ENCODE data around the gene PDE8A.

PDE8A gene

DNA sequence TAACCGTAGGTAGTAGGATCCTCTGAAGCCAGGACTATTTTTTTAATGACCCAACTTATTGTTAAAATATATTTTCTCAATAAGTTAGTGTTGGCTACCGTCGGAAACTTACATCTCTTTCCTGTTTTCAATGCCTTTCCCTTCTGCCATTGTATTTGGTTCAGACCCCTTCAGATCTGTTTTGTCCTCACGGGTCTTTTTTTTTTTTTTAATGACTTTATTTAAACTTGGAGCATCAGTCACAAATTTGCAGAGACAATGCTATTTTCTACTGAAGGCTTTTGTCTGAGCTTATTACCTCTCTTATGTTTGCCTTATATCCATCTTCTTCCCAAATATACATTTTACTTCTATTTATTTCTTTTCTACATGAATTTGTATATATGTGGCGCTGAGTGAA is 47.6 kb downstream of the PDE8A start:
- H3K4me3 ChIP-seq (ENCODE audit: low read length): no peak overlapping the region
- TF ChIP-seq, protein P1, sequence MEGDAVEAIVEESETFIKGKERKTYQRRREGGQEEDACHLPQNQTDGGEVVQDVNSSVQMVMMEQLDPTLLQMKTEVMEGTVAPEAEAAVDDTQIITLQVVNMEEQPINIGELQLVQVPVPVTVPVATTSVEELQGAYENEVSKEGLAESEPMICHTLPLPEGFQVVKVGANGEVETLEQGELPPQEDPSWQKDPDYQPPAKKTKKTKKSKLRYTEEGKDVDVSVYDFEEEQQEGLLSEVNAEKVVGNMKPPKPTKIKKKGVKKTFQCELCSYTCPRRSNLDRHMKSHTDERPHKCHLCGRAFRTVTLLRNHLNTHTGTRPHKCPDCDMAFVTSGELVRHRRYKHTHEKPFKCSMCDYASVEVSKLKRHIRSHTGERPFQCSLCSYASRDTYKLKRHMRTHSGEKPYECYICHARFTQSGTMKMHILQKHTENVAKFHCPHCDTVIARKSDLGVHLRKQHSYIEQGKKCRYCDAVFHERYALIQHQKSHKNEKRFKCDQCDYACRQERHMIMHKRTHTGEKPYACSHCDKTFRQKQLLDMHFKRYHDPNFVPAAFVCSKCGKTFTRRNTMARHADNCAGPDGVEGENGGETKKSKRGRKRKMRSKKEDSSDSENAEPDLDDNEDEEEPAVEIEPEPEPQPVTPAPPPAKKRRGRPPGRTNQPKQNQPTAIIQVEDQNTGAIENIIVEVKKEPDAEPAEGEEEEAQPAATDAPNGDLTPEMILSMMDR (conservative IDR thresholded peaks at IDR 0.05; ENCODE audit: low read length): no peak
- no peak for DNase-seq (ENCODE audit: low read depth)

DNA sequence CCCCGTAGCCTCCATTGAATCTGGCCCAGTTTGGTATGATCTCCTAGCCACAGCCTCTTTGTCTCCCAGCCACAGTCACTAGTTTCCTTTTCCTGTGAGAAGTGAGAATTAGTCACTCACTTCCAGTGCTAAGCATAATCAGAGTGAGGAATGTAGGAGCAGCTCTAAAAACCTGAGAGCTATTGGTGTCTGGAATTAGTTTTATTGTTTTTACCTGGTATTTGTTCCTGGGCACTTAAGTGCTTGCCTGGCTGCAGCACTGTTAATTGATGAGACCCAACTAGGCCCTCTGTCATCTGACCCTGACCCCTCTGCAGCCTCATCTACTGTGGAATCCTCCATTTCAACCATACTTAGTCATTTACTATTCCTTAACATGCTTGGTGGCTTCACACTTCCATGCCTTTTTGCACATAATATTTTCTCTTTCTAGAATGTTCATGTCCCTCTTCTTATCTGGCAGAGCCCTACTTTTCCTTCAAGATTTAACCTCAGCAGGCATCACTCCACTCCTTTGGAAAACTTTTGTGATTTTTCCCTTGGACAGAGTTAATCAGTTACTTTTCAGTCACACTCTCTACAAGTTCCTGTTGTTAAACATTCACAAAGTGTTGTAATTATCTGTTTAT is 48.8 kb downstream of the PDE8A start:
- peak; percentile 42 for DNase-seq (ENCODE audit: low read depth)
- no peak overlapping the region for H3K4me3 ChIP-seq (ENCODE audit: low read length)
- TF ChIP-seq, protein P1 (conservative IDR thresholded peaks at IDR 0.05; ENCODE audit: low read length): no peak

DNA sequence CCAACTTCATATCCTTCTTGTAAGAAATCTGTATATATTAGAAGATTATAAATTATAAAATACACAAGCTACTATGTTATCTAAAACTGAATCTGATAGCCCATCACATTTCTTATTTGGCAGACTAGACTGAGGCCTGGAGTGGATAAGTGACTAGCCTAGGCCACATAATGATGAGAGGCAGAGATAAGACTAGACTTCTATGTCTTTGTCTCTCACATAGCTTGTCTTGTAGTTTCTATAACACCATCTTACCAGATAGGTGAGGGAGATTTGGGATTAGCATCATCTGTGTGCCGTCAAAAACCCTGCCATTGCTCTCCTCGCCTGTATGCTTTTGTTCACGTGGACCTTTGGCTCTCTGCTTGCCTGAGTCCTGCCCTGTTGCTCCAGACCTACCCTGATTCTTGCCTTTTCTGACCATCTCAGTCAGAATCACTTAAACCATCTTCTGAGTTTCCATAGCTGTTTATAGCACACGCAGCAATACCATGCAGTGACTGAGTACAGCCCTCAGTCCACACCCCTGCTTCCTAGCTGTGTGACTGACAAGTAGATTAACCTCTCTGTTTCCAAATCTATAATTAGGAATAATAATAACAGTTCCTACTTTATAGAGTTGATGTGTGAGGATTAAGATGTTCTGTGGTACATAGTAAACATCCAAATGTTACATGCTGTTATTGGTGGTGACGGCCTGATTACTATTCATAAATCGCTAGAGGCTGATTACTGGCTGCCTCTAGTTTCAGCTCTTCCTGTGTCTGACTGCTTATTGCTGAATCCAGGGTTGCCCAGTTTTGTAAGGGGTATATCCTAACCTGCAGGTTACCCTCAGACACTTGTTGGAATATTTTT is 49.7 kb downstream of the PDE8A start:
- H3K4me3 ChIP-seq (ENCODE audit: low read length): no peak overlapping the region
- DNase-seq (ENCODE audit: low read depth): no peak
- TF ChIP-seq, protein P1 (conservative IDR thresholded peaks at IDR 0.05; ENCODE audit: low read length): no peak

DNA sequence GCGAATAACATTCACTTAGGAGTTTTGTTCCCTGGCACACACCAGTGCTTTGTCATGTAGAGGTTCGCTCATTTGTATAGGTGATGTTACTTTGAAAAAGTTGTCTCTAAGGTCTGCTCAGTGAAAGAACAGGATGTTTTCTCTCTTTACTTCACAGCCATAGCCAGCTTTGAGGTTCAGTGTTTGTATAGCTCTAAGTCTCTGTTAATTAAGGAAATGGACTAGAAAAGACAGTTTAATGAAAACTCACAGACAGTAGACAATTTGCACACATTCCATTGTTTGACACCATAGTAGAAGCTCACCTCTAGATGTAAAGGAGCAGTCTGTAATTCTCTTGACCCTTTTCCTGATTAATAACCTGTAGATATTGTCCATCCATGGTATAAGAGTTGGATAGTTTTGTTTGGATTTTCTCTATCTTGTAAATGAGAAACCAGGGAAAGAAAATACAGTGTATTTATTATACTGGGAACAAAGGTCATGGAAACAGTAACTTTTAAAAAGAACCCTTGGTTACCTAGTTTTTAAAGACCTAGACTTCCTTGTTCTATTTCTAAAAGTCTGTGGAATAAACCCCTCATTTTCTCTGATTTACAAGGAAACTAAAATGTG is 50.4 kb downstream of the PDE8A start:
- TF ChIP-seq, protein P1 (conservative IDR thresholded peaks at IDR 0.05; ENCODE audit: low read length): no peak
- H3K4me3 ChIP-seq (ENCODE audit: low read length): no peak overlapping the region
- DNase-seq (ENCODE audit: low read depth): no peak

DNA sequence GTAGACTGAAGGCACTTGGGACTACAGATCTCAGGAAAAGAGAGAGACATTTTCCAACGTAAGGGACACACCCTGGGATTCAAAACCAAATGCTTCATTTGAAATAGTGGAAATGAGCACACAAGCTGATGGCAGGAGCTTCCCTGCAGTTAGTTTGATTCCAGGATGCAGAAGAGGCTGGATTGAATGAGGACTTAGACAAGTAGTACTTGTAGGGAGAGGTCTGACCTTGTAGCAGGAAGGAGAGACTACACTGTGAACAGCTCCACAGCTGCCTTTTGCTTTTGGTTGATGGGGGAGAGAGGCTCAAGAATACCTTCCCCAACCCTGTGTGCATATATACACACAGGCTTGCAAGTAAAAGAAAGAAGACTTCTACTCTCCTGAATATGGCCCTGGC is 51.5 kb downstream of the PDE8A start:
- H3K4me3 ChIP-seq (ENCODE audit: low read length): no peak overlapping the region
- TF ChIP-seq, protein P1 (conservative IDR thresholded peaks at IDR 0.05; ENCODE audit: low read length): no peak
- DNase-seq (ENCODE audit: low read depth): no peak

DNA sequence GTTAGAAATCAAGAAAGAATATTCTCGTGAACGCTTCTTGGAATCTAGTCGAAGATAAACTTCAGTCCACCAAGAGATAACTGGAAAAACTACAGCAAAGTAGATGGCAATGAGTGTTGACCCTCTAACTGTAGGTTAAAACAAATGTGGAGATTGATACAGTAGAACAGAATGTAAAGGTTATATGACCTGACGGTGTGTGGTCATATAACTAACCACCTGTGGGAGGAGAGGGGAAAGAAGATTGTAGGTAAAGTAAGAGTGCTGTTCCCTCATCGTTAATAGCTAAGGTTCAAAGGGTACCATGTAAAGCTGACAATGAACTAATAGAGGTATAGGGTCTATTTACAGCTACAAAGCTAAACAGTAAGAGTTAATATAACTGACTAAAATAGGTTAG is 52.6 kb downstream of the PDE8A start:
- no peak overlapping the region for H3K4me3 ChIP-seq (ENCODE audit: low read length)
- TF ChIP-seq, protein P1 (conservative IDR thresholded peaks at IDR 0.05; ENCODE audit: low read length): no peak
- no peak for DNase-seq (ENCODE audit: low read depth)
